HepG2 (cell line): ENCODE measurements around the gene TTC31. TPM values are rescaled to one million over a fixed set of nuclear protein-coding genes. Genes with fewer than 3 reads are reported as not detected.

Experiments
- ATF4 ChIP-seq, 2 experiments: fragments of 450-650 bp in 1 of 2; sonication (generic) in 1 of 2; formaldehyde crosslinking; IDR thresholded peaks; 2 replicates each; pipeline versions ENCODE4 v1.5.0 to v1.8.0; 2020 to 2022; ENCODE audit warnings: mild to moderate bottlenecking in 1 of 2, missing genetic modification reagents in 1 of 2
- GABPA ChIP-seq, 2 experiments: IDR thresholded peaks; 2 replicates each; pipeline ENCODE4 v1.6.1; 2011 to 2016; ENCODE audit warnings: low read depth in 2 of 2, low read length in 1 of 2, missing biosample characterization in 1 of 2, missing genetic modification characterization in 1 of 2
- MED1 ChIP-seq: sonication (generic); formaldehyde crosslinking; IDR thresholded peaks from 2 replicates; pipeline ENCODE4 v1.4.0; 2020; ENCODE audit warnings: missing genetic modification reagents
- MXI1 ChIP-seq: IDR thresholded peaks from 3 replicates; pipeline ENCODE4 v1.6.1; 2012; ENCODE audit warnings: low read depth, low read length, inconsistent platforms, borderline replicate concordance
- NFIC ChIP-seq: IDR thresholded peaks from 2 replicates; pipeline ENCODE4 v1.6.1; 2012; ENCODE audit warnings: mild to moderate bottlenecking, low read length, inconsistent platforms
- RBM22 ChIP-seq: fragments of 200-400 bp; formaldehyde crosslinking; optimal IDR thresholded peaks from 2 replicates; pipeline ENCODE3; 2017; ENCODE audit warnings: mild to moderate bottlenecking, low read length, moderate library complexity
- RERE ChIP-seq: IDR thresholded peaks from 2 replicates; pipeline ENCODE4 v1.6.1; 2016; ENCODE audit warnings: low read depth, missing genetic modification reagents, missing compliant biosample characterization
- USF2 ChIP-seq, 2 experiments: sonication (generic) in 1 of 2; formaldehyde crosslinking in 1 of 2; IDR thresholded peaks; 2 replicates each; pipeline versions ENCODE4 v1.5.1 to v1.6.1; 2011 to 2020; ENCODE audit warnings: borderline replicate concordance in 1 of 2, low read depth in 1 of 2, low read length in 1 of 2, mild to moderate bottlenecking in 1 of 2, missing genetic modification reagents in 1 of 2, moderate library complexity in 1 of 2
- ZBTB14 ChIP-seq: sonication (generic); formaldehyde crosslinking; IDR thresholded peaks from 2 replicates; pipeline ENCODE4 v1.4.0; 2020; ENCODE audit warnings: missing genetic modification reagents
- ZBTB7A ChIP-seq: sonication (generic); formaldehyde crosslinking; IDR thresholded peaks from 2 replicates; pipeline ENCODE4 v1.8.0; 2022; ENCODE audit warnings: mild to moderate bottlenecking, missing genetic modification reagents
- ZNF12 ChIP-seq: sonication (generic); formaldehyde crosslinking; IDR thresholded peaks from 2 replicates; pipeline ENCODE4 v1.5.0; 2020; ENCODE audit warnings: missing genetic modification reagents
- ZNF207 ChIP-seq: fragments of 450-650 bp; IDR thresholded peaks from 2 replicates; pipeline ENCODE4 v1.6.1; 2016; ENCODE audit warnings: antibody characterized with exemption, borderline replicate concordance
- ZNF512B ChIP-seq: sonication (generic); formaldehyde crosslinking; IDR thresholded peaks from 2 replicates; pipeline ENCODE4 v1.5.1; 2020; ENCODE audit warnings: missing genetic modification reagents, mild to moderate bottlenecking, borderline replicate concordance
- ZSCAN12 ChIP-seq: sonication (generic); formaldehyde crosslinking; IDR thresholded peaks from 2 replicates; pipeline ENCODE4 v1.9.0; 2021; ENCODE audit warnings: mild to moderate bottlenecking, missing genetic modification reagents
- polyA plus RNA-seq, 8 experiments: library from polyadenylated mRNA; depleted of rRNA in 3 of 8; stranded (reverse) in 7 of 8; unstranded in 1 of 8; fragments of >200 nt; fragmentation: Illumina TruSeq in 4 of 8; extraction: Trizol in 4 of 8; gene quantifications; 2 replicates each; pipeline versions ENCODE4 v1.2.1 to v1.2.3, GENCODE V29; 2011 to 2016; ENCODE audit warnings: low read depth in 4 of 8, missing spikeins in 1 of 8, mixed read lengths in 1 of 8; ENCODE audit not compliant: insufficient read depth in 1 of 8
- total RNA-seq, 5 experiments: library from RNA; depleted of rRNA; stranded (reverse); fragments of >200 nt; fragmentation: Illumina TruSeq; extraction: Trizol; gene quantifications; 2 replicates each; pipeline ENCODE4 v1.2.3, GENCODE V29; 2016; ENCODE audit warnings: low read depth in 1 of 5

The TTC31 gene
- total and polyA plus RNA-seq, 2 of the 13 experiments (the other 11 are each of a cell fraction or from before 2014, with no cell fraction given), result 28.3 to 39.5 TPM

GRCh38 chr2:74440378-74441169, 42.3 kb upstream of the TTC31 start (continued):
- 0 out of 2 replicates have a peak, but pooled peaks have one; percentile 44 for TF ChIP-seq RERE (CRISPR knock-in tag)
- TF ChIP-seq ZBTB7A, result peak; percentile 96
- no peak; the same call in 1 of the 2 replicates for TF ChIP-seq NFIC
- TF ChIP-seq ATF4 (CRISPR knock-in tag; IDR thresholded peaks at IDR 0.05), result peak in 1 of 2 experiments; percentile 56; a peak in 2 of 4 replicates
- TF ChIP-seq RBM22, result peak; percentile 66
- peak; percentile 73; the same call in 2 of the 3 replicates for TF ChIP-seq MXI1
- no peak for TF ChIP-seq ZSCAN12 (CRISPR knock-in tag)
- TF ChIP-seq ZNF207, result no peak
- TF ChIP-seq ZNF12 (CRISPR knock-in tag), result peak; percentile 62; the same call in 1 of the 2 replicates
- TF ChIP-seq ZBTB14, result no peak
- peak; percentile 72 for TF ChIP-seq MED1 (CRISPR knock-in tag)
- TF ChIP-seq GABPA (IDR thresholded peaks at IDR 0.05; ENCODE audit: low read depth, low read length), result peak; percentile 54
- TF ChIP-seq GABPA (CRISPR knock-in tag; IDR thresholded peaks at IDR 0.05; ENCODE audit: low read depth), result peak; percentile 80
- TF ChIP-seq ZNF512B (CRISPR knock-in tag), result no peak; the same call in 1 of the 2 replicates
- no peak for TF ChIP-seq USF2 (IDR thresholded peaks at IDR 0.05; ENCODE audit: low read depth, low read length)
- TF ChIP-seq USF2 (CRISPR knock-in tag; IDR thresholded peaks at IDR 0.05; ENCODE audit: borderline replicate concordance), result no peak; the same call in 1 of the 2 replicates
